H9 (cell line): ENCODE data around the gene GHR. TPM values are rescaled to one million over a fixed set of nuclear protein-coding genes. Genes with fewer than 3 reads are reported as not detected.

Experiments used
- DNase-seq: peaks from one replicate; pipeline ENCODE4 v3.0.0-alpha.2; 2017
- H2AFZ ChIP-seq: one replicate; pipeline ENCODE4 v1.6.1; 2013; ENCODE audit warnings: mild to moderate bottlenecking, low read length, control low read depth, moderate library complexity
- H2AK5ac ChIP-seq: 2 replicates; pipeline ENCODE4 v1.6.1; 2013; ENCODE audit warnings: low read length, control low read depth, mixed read lengths; ENCODE audit not compliant: insufficient read length
- H2BK120ac ChIP-seq: one replicate; pipeline ENCODE4 v1.6.1; 2013; ENCODE audit warnings: low read depth, mild to moderate bottlenecking, low read length, control low read depth, inconsistent platforms; ENCODE audit not compliant: poor library complexity, severe bottlenecking
- H2BK12ac ChIP-seq: 2 replicates; pipeline ENCODE4 v1.6.1; 2013; ENCODE audit warnings: low read length, control low read depth, mixed read lengths, low read depth; ENCODE audit not compliant: insufficient read length
- H2BK15ac ChIP-seq: 2 replicates; pipeline ENCODE4 v1.6.1; 2013; ENCODE audit warnings: low read depth, low read length, control low read depth
- H2BK20ac ChIP-seq: one replicate; pipeline ENCODE4 v1.6.1; 2013; ENCODE audit warnings: low read depth, mild to moderate bottlenecking, low read length, control low read depth, inconsistent platforms; ENCODE audit not compliant: poor library complexity, severe bottlenecking
- H2BK5ac ChIP-seq: 2 replicates; pipeline ENCODE4 v1.6.1; 2013; ENCODE audit warnings: low read length, control low read depth, mixed read lengths; ENCODE audit not compliant: insufficient read length
- H3K14ac ChIP-seq: 2 replicates; pipeline ENCODE4 v1.6.1; 2013; ENCODE audit warnings: low read length, control low read depth; ENCODE audit not compliant: insufficient read depth
- H3K18ac ChIP-seq: 2 replicates; pipeline ENCODE4 v1.6.1; 2013; ENCODE audit warnings: low read depth, mild to moderate bottlenecking, mixed read lengths, low read length, control low read depth; ENCODE audit not compliant: insufficient read length
- H3K23ac ChIP-seq: 2 replicates; pipeline ENCODE4 v1.6.1; 2013; ENCODE audit warnings: low read length, control low read depth, mixed read lengths, low read depth; ENCODE audit not compliant: insufficient read length
- H3K23me2 ChIP-seq: 2 replicates; pipeline ENCODE4 v1.6.1; 2013; ENCODE audit warnings: low read depth, mild to moderate bottlenecking, mixed read lengths, low read length, control low read depth; ENCODE audit not compliant: insufficient read length, poor library complexity, severe bottlenecking
- H3K27ac ChIP-seq: 2 replicates; pipeline ENCODE4 v1.5.1; 2013; ENCODE audit warnings: low read length, control low read depth, mixed read lengths, low read depth; ENCODE audit not compliant: insufficient read length
- H3K27me3 ChIP-seq: 2 replicates; pipeline ENCODE4 v1.6.1; 2013; ENCODE audit warnings: low read length, control low read depth, inconsistent platforms; ENCODE audit not compliant: insufficient read depth
- H3K4ac ChIP-seq: 2 replicates; pipeline ENCODE4 v1.6.1; 2013; ENCODE audit warnings: low read depth, mild to moderate bottlenecking, control low read depth, inconsistent platforms, low read length, moderate library complexity
- H3K4me1 ChIP-seq: 2 replicates; pipeline ENCODE4 v1.6.1; 2013; ENCODE audit warnings: low read length, control low read depth, inconsistent platforms; ENCODE audit not compliant: insufficient read depth
- H3K4me2 ChIP-seq: 2 replicates; pipeline ENCODE4 v1.6.1; 2013; ENCODE audit warnings: low read length, control low read depth, mixed read lengths; ENCODE audit not compliant: insufficient read length, insufficient read depth
- H3K56ac ChIP-seq: 2 replicates; pipeline ENCODE4 v1.6.1; 2013; ENCODE audit warnings: low read depth, mild to moderate bottlenecking, mixed read lengths, low read length, control low read depth; ENCODE audit not compliant: insufficient read length
- H3K79me1 ChIP-seq: 2 replicates; pipeline ENCODE4 v1.6.1; 2013; ENCODE audit warnings: low read depth, mild to moderate bottlenecking, moderate library complexity, low read length, control low read depth, inconsistent platforms; ENCODE audit not compliant: insufficient read depth, poor library complexity, severe bottlenecking
- H3K79me2 ChIP-seq: 2 replicates; pipeline ENCODE4 v1.6.1; 2013; ENCODE audit warnings: low read length, control low read depth, inconsistent platforms; ENCODE audit not compliant: insufficient read depth
- H3K9ac ChIP-seq: 2 replicates; pipeline ENCODE4 v1.6.1; 2013; ENCODE audit warnings: low read length, control low read depth, mixed read lengths; ENCODE audit not compliant: insufficient read length; ENCODE audit errors: extremely low read depth
- H3K9me3 ChIP-seq: one replicate; pipeline ENCODE4 v1.6.1; 2013; ENCODE audit warnings: low read depth, low read length, inconsistent platforms; ENCODE audit not compliant: control insufficient read depth
- H3T11ph ChIP-seq: one replicate; pipeline ENCODE4 v1.6.1; 2013; ENCODE audit warnings: mild to moderate bottlenecking, low read length, control low read depth, inconsistent platforms
- H4K20me1 ChIP-seq: one replicate; pipeline ENCODE4 v1.6.1; 2013; ENCODE audit not compliant: control insufficient read depth, insufficient read length, insufficient read depth
- H4K5ac ChIP-seq: 2 replicates; pipeline ENCODE4 v1.6.1; 2013; ENCODE audit warnings: low read depth, mild to moderate bottlenecking, mixed read lengths, low read length, control low read depth; ENCODE audit not compliant: insufficient read length
- H4K8ac ChIP-seq: replicated peaks from 2 replicates; pipeline ENCODE4 v1.6.1; 2013; ENCODE audit warnings: low read length, control low read depth, mixed read lengths, low read depth; ENCODE audit not compliant: insufficient read length
- H4K91ac ChIP-seq: 2 replicates; pipeline ENCODE4 v1.6.1; 2013; ENCODE audit warnings: low read depth, mild to moderate bottlenecking, moderate library complexity, mixed read lengths, low read length, control low read depth; ENCODE audit not compliant: insufficient read length
- H3K27ac Mint-ChIP-seq, 3 experiments: 2 replicates in 2 of 3; 3 replicates in 1 of 3; pipeline ENCODE4 v1.8.0; 2020 to 2021; ENCODE audit warnings: mixed read lengths in 3 of 3, mild to moderate bottlenecking in 1 of 3, moderate library complexity in 1 of 3
- H3K27me3 Mint-ChIP-seq: 2 replicates; pipeline ENCODE4 v1.8.0; 2021; ENCODE audit warnings: low read depth, mild to moderate bottlenecking, moderate library complexity, mixed read lengths
- H3K36me3 Mint-ChIP-seq, 3 experiments: 2 replicates in 2 of 3; 3 replicates in 1 of 3; pipeline ENCODE4 v1.8.0; 2020 to 2021; ENCODE audit warnings: low read depth in 3 of 3, mixed read lengths in 3 of 3; ENCODE audit not compliant: insufficient read depth in 1 of 3
- H3K4me1 Mint-ChIP-seq, 2 experiments: 2 replicates each; pipeline ENCODE4 v1.8.0; 2020; ENCODE audit warnings: mixed read lengths in 2 of 2
- H3K4me3 Mint-ChIP-seq, 2 experiments: 2 replicates in 1 of 2; 3 replicates in 1 of 2; pipeline ENCODE4 v1.8.0; 2020 to 2021; ENCODE audit warnings: mild to moderate bottlenecking in 2 of 2, mixed read lengths in 2 of 2, moderate library complexity in 1 of 2
- H3K9me3 Mint-ChIP-seq, 2 experiments: 2 replicates in 1 of 2; 3 replicates in 1 of 2; pipeline ENCODE4 v1.8.0; 2020; ENCODE audit warnings: mild to moderate bottlenecking in 2 of 2, mixed read lengths in 2 of 2, moderate library complexity in 1 of 2
- CTCF ChIP-seq: fragments of 200-600 bp; sonication (generic); conservative IDR thresholded peaks from 3 replicates; pipeline ENCODE4 v1.8.0; 2021; ENCODE audit warnings: antibody characterized with exemption, mild to moderate bottlenecking
- WGBS: extraction: QIAGEN DNeasy Blood & Tissue Kit; methylation state at CpG from one replicate; pipeline ENCODE4 v1.1.7; 2013; ENCODE audit warnings: missing lambda C conversion rate, low lambda C conversion rate, mixed read lengths; ENCODE audit not compliant: insufficient read length; ENCODE audit errors: extremely low coverage; 5-methylcytosine and 5-hydroxymethylcytosine counted together
- total RNA-seq: library from RNA; stranded (reverse); gene quantifications from 2 replicates; pipeline ENCODE4 v1.2.1, GENCODE V29; 2021

The GHR gene
- total RNA-seq, 1 experiment from 2014 or later: 0.20 TPM

- Mint-ChIP-seq H3K4me1 (peaks cover 4 to 8% of the 10 kb centered on the region in 2 experiments), H3K27me3 (0 out of 2 replicates have a peak, but pooled peaks cover 1% of the 10 kb centered on the region), H3K27ac (no peak overlapping the region), H3K9me3 (no peaks in the 10 kb centered on the region), H3K4me3 (no peak overlapping the region), H3K36me3 (no peaks in the 10 kb centered on the region)
- Histone ChIP-seq H3K4me2 (no peak overlapping the region), H3K27me3 (no peaks in the 10 kb centered on the region), H3K79me2 (no peaks in the 10 kb centered on the region), H3K4ac (no peak overlapping the region), H3K18ac (no peak overlapping the region), H3K79me1 (no peaks in the 10 kb centered on the region), H2AFZ (no peak overlapping the region), H3K9ac (no peak overlapping the region), H3K27ac (no peak overlapping the region), H2BK5ac (no peak overlapping the region), H3T11ph (no peak overlapping the region), H3K56ac (no peak overlapping the region), H3K14ac (no peak overlapping the region), H3K9me3 (no peaks in the 10 kb centered on the region), H2BK15ac (no peak overlapping the region), H4K20me1 (no peaks in the 10 kb centered on the region), H3K4me1 (peaks cover 4% of the 10 kb centered on the region; the same call in 1 of the 2 replicates), H4K5ac (peak overlapping the region; percentile 89), H2AK5ac (no peak overlapping the region), H3K23me2 (no peaks in the 10 kb centered on the region), H2BK120ac (no peak overlapping the region), H2BK12ac (no peak overlapping the region), H4K8ac (no peak overlapping the region), H4K91ac (no peak overlapping the region), H2BK20ac (no peak overlapping the region), H3K23ac (no peak overlapping the region)
- no peak for TF ChIP-seq CTCF
- DNase-seq: no peak
- no CpG with 5 or more reads among the region's 5 CpGs for WGBS
Observed at GRCh38 chr5:42631241-42631640, 208.0 kb downstream of the GHR start.
